ENCODE data around the gene SLC36A4.

- TF ChIP-seq CTCF (conservative IDR thresholded peaks at IDR 0.05; ENCODE audit: low read length) (no peak), EZH2phosphoT487 (IDR thresholded peaks at IDR 0.05; ENCODE audit: borderline replicate concordance) (no peak)
Measured at GRCh38 chr11:93123351-93123898, 74.4 kb downstream of the SLC36A4 start.
